H9 (cell line): ENCODE measurements around the gene DIP2C. TPM values are rescaled to one million over a fixed set of nuclear protein-coding genes. Genes with fewer than 3 reads are reported as not detected.

Experiments
- DNase-seq: peaks from one replicate; pipeline ENCODE4 v3.0.0-alpha.2; 2017
- H2AFZ ChIP-seq: one replicate; pipeline ENCODE4 v1.6.1; 2013; ENCODE audit warnings: mild to moderate bottlenecking, low read length, control low read depth, moderate library complexity
- H2AK5ac ChIP-seq: 2 replicates; pipeline ENCODE4 v1.6.1; 2013; ENCODE audit warnings: low read length, control low read depth, mixed read lengths; ENCODE audit not compliant: insufficient read length
- H2BK120ac ChIP-seq: one replicate; pipeline ENCODE4 v1.6.1; 2013; ENCODE audit warnings: low read depth, mild to moderate bottlenecking, low read length, control low read depth, inconsistent platforms; ENCODE audit not compliant: poor library complexity, severe bottlenecking
- H2BK12ac ChIP-seq: 2 replicates; pipeline ENCODE4 v1.6.1; 2013; ENCODE audit warnings: low read length, control low read depth, mixed read lengths, low read depth; ENCODE audit not compliant: insufficient read length
- H2BK15ac ChIP-seq: 2 replicates; pipeline ENCODE4 v1.6.1; 2013; ENCODE audit warnings: low read depth, low read length, control low read depth
- H2BK20ac ChIP-seq: one replicate; pipeline ENCODE4 v1.6.1; 2013; ENCODE audit warnings: low read depth, mild to moderate bottlenecking, low read length, control low read depth, inconsistent platforms; ENCODE audit not compliant: poor library complexity, severe bottlenecking
- H2BK5ac ChIP-seq: 2 replicates; pipeline ENCODE4 v1.6.1; 2013; ENCODE audit warnings: low read length, control low read depth, mixed read lengths; ENCODE audit not compliant: insufficient read length
- H3K14ac ChIP-seq: 2 replicates; pipeline ENCODE4 v1.6.1; 2013; ENCODE audit warnings: low read length, control low read depth; ENCODE audit not compliant: insufficient read depth
- H3K18ac ChIP-seq: 2 replicates; pipeline ENCODE4 v1.6.1; 2013; ENCODE audit warnings: low read depth, mild to moderate bottlenecking, mixed read lengths, low read length, control low read depth; ENCODE audit not compliant: insufficient read length
- H3K23ac ChIP-seq: 2 replicates; pipeline ENCODE4 v1.6.1; 2013; ENCODE audit warnings: low read length, control low read depth, mixed read lengths, low read depth; ENCODE audit not compliant: insufficient read length
- H3K23me2 ChIP-seq: 2 replicates; pipeline ENCODE4 v1.6.1; 2013; ENCODE audit warnings: low read depth, mild to moderate bottlenecking, mixed read lengths, low read length, control low read depth; ENCODE audit not compliant: insufficient read length, poor library complexity, severe bottlenecking
- H3K27ac ChIP-seq: 2 replicates; pipeline ENCODE4 v1.5.1; 2013; ENCODE audit warnings: low read length, control low read depth, mixed read lengths, low read depth; ENCODE audit not compliant: insufficient read length
- H3K27me3 ChIP-seq: 2 replicates; pipeline ENCODE4 v1.6.1; 2013; ENCODE audit warnings: low read length, control low read depth, inconsistent platforms; ENCODE audit not compliant: insufficient read depth
- H3K4ac ChIP-seq: 2 replicates; pipeline ENCODE4 v1.6.1; 2013; ENCODE audit warnings: low read depth, mild to moderate bottlenecking, control low read depth, inconsistent platforms, low read length, moderate library complexity
- H3K4me1 ChIP-seq: 2 replicates; pipeline ENCODE4 v1.6.1; 2013; ENCODE audit warnings: low read length, control low read depth, inconsistent platforms; ENCODE audit not compliant: insufficient read depth
- H3K4me2 ChIP-seq: 2 replicates; pipeline ENCODE4 v1.6.1; 2013; ENCODE audit warnings: low read length, control low read depth, mixed read lengths; ENCODE audit not compliant: insufficient read length, insufficient read depth
- H3K56ac ChIP-seq: 2 replicates; pipeline ENCODE4 v1.6.1; 2013; ENCODE audit warnings: low read depth, mild to moderate bottlenecking, mixed read lengths, low read length, control low read depth; ENCODE audit not compliant: insufficient read length
- H3K79me1 ChIP-seq: 2 replicates; pipeline ENCODE4 v1.6.1; 2013; ENCODE audit warnings: low read depth, mild to moderate bottlenecking, moderate library complexity, low read length, control low read depth, inconsistent platforms; ENCODE audit not compliant: insufficient read depth, poor library complexity, severe bottlenecking
- H3K79me2 ChIP-seq: 2 replicates; pipeline ENCODE4 v1.6.1; 2013; ENCODE audit warnings: low read length, control low read depth, inconsistent platforms; ENCODE audit not compliant: insufficient read depth
- H3K9ac ChIP-seq: 2 replicates; pipeline ENCODE4 v1.6.1; 2013; ENCODE audit warnings: low read length, control low read depth, mixed read lengths; ENCODE audit not compliant: insufficient read length; ENCODE audit errors: extremely low read depth
- H3K9me3 ChIP-seq: one replicate; pipeline ENCODE4 v1.6.1; 2013; ENCODE audit warnings: low read depth, low read length, inconsistent platforms; ENCODE audit not compliant: control insufficient read depth
- H3T11ph ChIP-seq: one replicate; pipeline ENCODE4 v1.6.1; 2013; ENCODE audit warnings: mild to moderate bottlenecking, low read length, control low read depth, inconsistent platforms
- H4K20me1 ChIP-seq: one replicate; pipeline ENCODE4 v1.6.1; 2013; ENCODE audit not compliant: control insufficient read depth, insufficient read length, insufficient read depth
- H4K5ac ChIP-seq: 2 replicates; pipeline ENCODE4 v1.6.1; 2013; ENCODE audit warnings: low read depth, mild to moderate bottlenecking, mixed read lengths, low read length, control low read depth; ENCODE audit not compliant: insufficient read length
- H4K8ac ChIP-seq: replicated peaks from 2 replicates; pipeline ENCODE4 v1.6.1; 2013; ENCODE audit warnings: low read length, control low read depth, mixed read lengths, low read depth; ENCODE audit not compliant: insufficient read length
- H4K91ac ChIP-seq: 2 replicates; pipeline ENCODE4 v1.6.1; 2013; ENCODE audit warnings: low read depth, mild to moderate bottlenecking, moderate library complexity, mixed read lengths, low read length, control low read depth; ENCODE audit not compliant: insufficient read length
- H3K27ac Mint-ChIP-seq, 3 experiments: 2 replicates in 2 of 3; 3 replicates in 1 of 3; pipeline ENCODE4 v1.8.0; 2020 to 2021; ENCODE audit warnings: mixed read lengths in 3 of 3, mild to moderate bottlenecking in 1 of 3, moderate library complexity in 1 of 3
- H3K27me3 Mint-ChIP-seq: 2 replicates; pipeline ENCODE4 v1.8.0; 2021; ENCODE audit warnings: low read depth, mild to moderate bottlenecking, moderate library complexity, mixed read lengths
- H3K36me3 Mint-ChIP-seq, 3 experiments: 2 replicates in 2 of 3; 3 replicates in 1 of 3; pipeline ENCODE4 v1.8.0; 2020 to 2021; ENCODE audit warnings: low read depth in 3 of 3, mixed read lengths in 3 of 3; ENCODE audit not compliant: insufficient read depth in 1 of 3
- H3K4me1 Mint-ChIP-seq, 2 experiments: 2 replicates each; pipeline ENCODE4 v1.8.0; 2020; ENCODE audit warnings: mixed read lengths in 2 of 2
- H3K4me3 Mint-ChIP-seq, 2 experiments: 2 replicates in 1 of 2; 3 replicates in 1 of 2; pipeline ENCODE4 v1.8.0; 2020 to 2021; ENCODE audit warnings: mild to moderate bottlenecking in 2 of 2, mixed read lengths in 2 of 2, moderate library complexity in 1 of 2
- H3K9me3 Mint-ChIP-seq, 2 experiments: 2 replicates in 1 of 2; 3 replicates in 1 of 2; pipeline ENCODE4 v1.8.0; 2020; ENCODE audit warnings: mild to moderate bottlenecking in 2 of 2, mixed read lengths in 2 of 2, moderate library complexity in 1 of 2
- WGBS: extraction: QIAGEN DNeasy Blood & Tissue Kit; methylation state at CpG from one replicate; pipeline ENCODE4 v1.1.7; 2013; ENCODE audit warnings: missing lambda C conversion rate, low lambda C conversion rate, mixed read lengths; ENCODE audit not compliant: insufficient read length; ENCODE audit errors: extremely low coverage; 5-methylcytosine and 5-hydroxymethylcytosine counted together
- total RNA-seq: library from RNA; stranded (reverse); gene quantifications from 2 replicates; pipeline ENCODE4 v1.2.1, GENCODE V29; 2021
- TF ChIP-seq, protein P1 (sequence below): fragments of 200-600 bp; sonication (generic); conservative IDR thresholded peaks from 3 replicates; pipeline ENCODE4 v1.8.0; 2021; ENCODE audit warnings: antibody characterized with exemption, mild to moderate bottlenecking

DIP2C gene
- total RNA-seq, 1 experiment from 2014 or later: 7.9 TPM

DNA sequence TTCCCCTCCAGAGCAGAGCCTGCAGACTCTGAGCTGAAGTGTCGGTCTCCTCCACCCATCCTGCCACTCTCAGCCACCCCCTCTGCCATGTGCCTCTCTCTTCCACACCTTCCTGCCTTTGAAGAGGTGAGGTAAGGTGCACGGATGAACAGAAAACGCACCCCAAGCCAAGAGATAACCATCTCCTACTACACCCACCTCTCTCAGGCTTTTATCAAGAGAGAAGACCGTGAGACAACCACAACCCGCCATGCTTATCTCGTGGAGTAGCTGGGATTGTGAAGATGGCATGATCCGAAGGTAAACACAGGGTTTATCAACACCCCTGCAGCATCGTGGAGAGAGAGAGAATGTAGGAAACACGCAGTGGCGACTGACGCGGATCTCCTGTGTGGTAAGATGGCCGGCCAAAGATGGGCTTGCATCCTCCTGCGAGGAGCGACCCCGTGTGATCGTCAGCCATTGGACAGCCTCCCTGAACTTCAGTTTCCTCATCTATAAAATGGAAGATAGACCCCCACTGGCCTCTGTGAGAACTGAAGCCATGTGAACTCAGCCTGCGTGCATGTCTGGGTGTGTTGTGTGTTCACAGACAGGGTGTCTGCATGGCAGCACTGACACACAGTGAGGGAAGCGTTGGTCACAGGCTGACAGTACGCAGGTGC, 219.0 kb downstream of the DIP2C start:
- H3K14ac ChIP-seq: no peak overlapping the region
- no peaks in the 10 kb centered on the region for H3K9me3 ChIP-seq
- H3K4me3 Mint-ChIP-seq: no peak overlapping the region
- H4K5ac ChIP-seq: no peak overlapping the region
- H3K27me3 ChIP-seq: no peaks in the 10 kb centered on the region
- H4K91ac ChIP-seq: no peak overlapping the region
- no peak overlapping the region for H3K56ac ChIP-seq
- no peak overlapping the region for H3K27ac Mint-ChIP-seq
- H3K9ac ChIP-seq: no peak overlapping the region
- no peak overlapping the region for H3K18ac ChIP-seq
- H3K4me1 Mint-ChIP-seq: peaks cover 10 to 14% of the 10 kb centered on the region in 2 experiments
- H3K4me2 ChIP-seq: no peak overlapping the region
- H3K79me2 ChIP-seq: no peaks in the 10 kb centered on the region
- no peak overlapping the region for H3K23ac ChIP-seq
- H2BK20ac ChIP-seq: no peak overlapping the region
- H4K20me1 ChIP-seq: peaks cover 3% of the 10 kb centered on the region
- no peaks in the 10 kb centered on the region for H3K79me1 ChIP-seq
- H3K36me3 Mint-ChIP-seq: peaks cover 12 to 23% (median 12%) of the 10 kb centered on the region in 3 experiments
- peak; percentile 18 for DNase-seq
- H2BK5ac ChIP-seq: no peak overlapping the region
- H2BK12ac ChIP-seq: no peak overlapping the region
- no peak overlapping the region for H3K4ac ChIP-seq
- no peak overlapping the region for H2BK120ac ChIP-seq
- no peaks in the 10 kb centered on the region for H3K23me2 ChIP-seq
- no peak overlapping the region for H2BK15ac ChIP-seq
- no peak overlapping the region for H2AFZ ChIP-seq
- no peak overlapping the region for H3K27ac ChIP-seq
- H2AK5ac ChIP-seq: no peak overlapping the region
- no CpG with 5 or more reads among the region's 20 CpGs for WGBS
- peaks cover 0 to 1% of the 10 kb centered on the region in 2 experiments; a peak in 1 of 5 replicates for H3K9me3 Mint-ChIP-seq
- TF ChIP-seq, protein P1, sequence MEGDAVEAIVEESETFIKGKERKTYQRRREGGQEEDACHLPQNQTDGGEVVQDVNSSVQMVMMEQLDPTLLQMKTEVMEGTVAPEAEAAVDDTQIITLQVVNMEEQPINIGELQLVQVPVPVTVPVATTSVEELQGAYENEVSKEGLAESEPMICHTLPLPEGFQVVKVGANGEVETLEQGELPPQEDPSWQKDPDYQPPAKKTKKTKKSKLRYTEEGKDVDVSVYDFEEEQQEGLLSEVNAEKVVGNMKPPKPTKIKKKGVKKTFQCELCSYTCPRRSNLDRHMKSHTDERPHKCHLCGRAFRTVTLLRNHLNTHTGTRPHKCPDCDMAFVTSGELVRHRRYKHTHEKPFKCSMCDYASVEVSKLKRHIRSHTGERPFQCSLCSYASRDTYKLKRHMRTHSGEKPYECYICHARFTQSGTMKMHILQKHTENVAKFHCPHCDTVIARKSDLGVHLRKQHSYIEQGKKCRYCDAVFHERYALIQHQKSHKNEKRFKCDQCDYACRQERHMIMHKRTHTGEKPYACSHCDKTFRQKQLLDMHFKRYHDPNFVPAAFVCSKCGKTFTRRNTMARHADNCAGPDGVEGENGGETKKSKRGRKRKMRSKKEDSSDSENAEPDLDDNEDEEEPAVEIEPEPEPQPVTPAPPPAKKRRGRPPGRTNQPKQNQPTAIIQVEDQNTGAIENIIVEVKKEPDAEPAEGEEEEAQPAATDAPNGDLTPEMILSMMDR: no peak
- H3K4me1 ChIP-seq: no peaks in the 10 kb centered on the region
- H3K27me3 Mint-ChIP-seq: no peaks in the 10 kb centered on the region
- H4K8ac ChIP-seq: no peak overlapping the region
- H3T11ph ChIP-seq: no peak overlapping the region
